OCI-LY1 (cell line): ENCODE results near the gene TMEM106A.

ENCODE experiments used
- EZH2 ChIP-seq: fragments of 200-600 bp; sonication (generic), shearing (Covaris generic); IDR thresholded peaks from 2 replicates; pipeline ENCODE4 v1.8.0; 2017; ENCODE audit warnings: borderline replicate concordance, mixed run types, mild to moderate bottlenecking, antibody characterized with exemption, low read length, moderate library complexity, mixed read lengths
- TF ChIP-seq, protein P1 (sequence below): fragments of 200-600 bp; sonication (generic), shearing (Covaris generic); IDR thresholded peaks from 2 replicates; pipeline ENCODE4 v1.5.1; 2017; ENCODE audit warnings: mild to moderate bottlenecking, antibody characterized with exemption, low read length, moderate library complexity, mixed read lengths

DNA sequence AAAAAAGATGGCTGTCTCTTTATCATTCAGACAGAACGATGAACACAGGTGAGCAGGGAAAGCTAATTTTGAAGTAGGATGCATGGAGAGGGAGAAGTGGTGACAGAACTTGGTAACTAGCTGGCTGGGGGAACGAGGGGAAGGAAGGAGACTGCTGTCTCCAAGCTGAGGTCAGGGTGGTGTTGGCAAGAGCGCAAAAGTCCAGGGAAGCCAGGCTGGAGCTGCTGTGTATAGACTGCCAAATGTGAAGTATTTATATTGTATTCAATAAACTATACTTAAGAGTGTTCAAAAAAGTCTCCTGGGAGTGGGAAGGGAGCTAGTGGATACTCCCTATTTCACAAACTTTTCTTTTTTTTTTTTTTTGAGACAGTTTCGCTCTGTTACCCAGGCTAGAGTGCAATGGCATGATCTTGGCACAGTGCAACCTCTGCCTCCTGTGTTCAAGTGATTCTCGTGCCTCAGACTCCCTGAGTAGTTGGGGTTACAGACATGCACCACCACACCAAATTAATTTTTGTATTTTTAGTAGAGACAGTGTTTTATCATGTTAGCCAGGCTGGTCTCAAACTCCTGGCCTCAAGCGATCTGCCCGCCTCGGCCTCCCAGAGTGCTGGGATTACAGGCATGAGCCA lies 8.2 kb downstream of the TMEM106A start:
- TF ChIP-seq, protein P1, sequence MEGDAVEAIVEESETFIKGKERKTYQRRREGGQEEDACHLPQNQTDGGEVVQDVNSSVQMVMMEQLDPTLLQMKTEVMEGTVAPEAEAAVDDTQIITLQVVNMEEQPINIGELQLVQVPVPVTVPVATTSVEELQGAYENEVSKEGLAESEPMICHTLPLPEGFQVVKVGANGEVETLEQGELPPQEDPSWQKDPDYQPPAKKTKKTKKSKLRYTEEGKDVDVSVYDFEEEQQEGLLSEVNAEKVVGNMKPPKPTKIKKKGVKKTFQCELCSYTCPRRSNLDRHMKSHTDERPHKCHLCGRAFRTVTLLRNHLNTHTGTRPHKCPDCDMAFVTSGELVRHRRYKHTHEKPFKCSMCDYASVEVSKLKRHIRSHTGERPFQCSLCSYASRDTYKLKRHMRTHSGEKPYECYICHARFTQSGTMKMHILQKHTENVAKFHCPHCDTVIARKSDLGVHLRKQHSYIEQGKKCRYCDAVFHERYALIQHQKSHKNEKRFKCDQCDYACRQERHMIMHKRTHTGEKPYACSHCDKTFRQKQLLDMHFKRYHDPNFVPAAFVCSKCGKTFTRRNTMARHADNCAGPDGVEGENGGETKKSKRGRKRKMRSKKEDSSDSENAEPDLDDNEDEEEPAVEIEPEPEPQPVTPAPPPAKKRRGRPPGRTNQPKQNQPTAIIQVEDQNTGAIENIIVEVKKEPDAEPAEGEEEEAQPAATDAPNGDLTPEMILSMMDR = no peak
- TF ChIP-seq EZH2 = no peak
